ENCODE data around the gene TECRL.

Gene TECRL

GRCh38 chr4:64340218-64341110 is 68.8 kb downstream of the TECRL start:
- in situ Hi-C loops (cut with HindIII; ENCODE audit: low pct_ligation_motif_present, low pct_unique_long_range_greater_than_20kb, low sequenced_read_pairs), result no loop called here

DNA sequence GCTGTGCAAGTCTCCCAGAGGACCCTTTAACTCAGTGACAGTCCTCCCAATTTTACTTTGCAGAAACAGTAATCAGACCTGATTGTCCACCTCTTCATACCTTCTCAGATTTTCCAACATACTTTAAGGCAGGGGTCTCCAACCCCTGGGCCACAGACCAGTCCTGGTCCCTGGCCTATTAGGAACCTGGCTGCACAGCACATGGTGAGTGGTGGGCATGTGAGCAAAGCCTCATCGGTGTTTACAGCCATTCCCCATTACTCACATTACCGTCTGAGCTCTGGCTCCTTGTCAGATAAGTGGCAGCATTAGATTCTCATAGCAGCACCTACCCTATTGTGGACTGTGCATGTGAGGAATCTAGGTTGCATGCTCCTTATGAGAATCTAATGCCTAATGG is 74.3 kb downstream of the TECRL start:
- in situ Hi-C loops (cut with HindIII; ENCODE audit: low pct_ligation_motif_present, low pct_unique_long_range_greater_than_20kb, low sequenced_read_pairs), result no loop called here
- no peak for DNase-seq

More at GRCh38 chr4:64340218-64341110, 68.8 kb downstream of the TECRL start:
- no peak for DNase-seq

DNA sequence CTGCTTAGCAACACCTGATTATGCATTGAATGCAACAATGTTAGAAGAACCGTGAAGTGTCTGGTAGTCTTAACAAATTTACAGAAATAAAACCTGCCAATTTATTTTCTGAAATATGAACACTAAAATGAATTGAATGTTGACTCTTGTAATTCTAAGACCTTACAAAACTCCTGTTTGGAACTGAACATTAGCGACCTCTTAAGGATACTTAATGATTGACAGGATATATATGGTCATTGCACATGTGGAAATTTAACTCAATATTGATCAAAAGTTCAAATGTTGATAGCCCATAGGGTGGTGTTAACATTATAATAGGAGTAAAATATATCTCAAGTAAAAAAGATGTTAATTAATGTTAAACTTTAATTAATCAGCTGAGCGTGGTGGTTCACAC is 79.1 kb downstream of the TECRL start:
- in situ Hi-C loops (cut with HindIII; ENCODE audit: low pct_ligation_motif_present, low pct_unique_long_range_greater_than_20kb, low sequenced_read_pairs), result no loop called here
- DNase-seq, result peak; percentile 9

GRCh38 chr4:64327237-64327636 is 82.0 kb downstream of the TECRL start:
- in situ Hi-C loops (cut with HindIII; ENCODE audit: low pct_ligation_motif_present, low pct_unique_long_range_greater_than_20kb, low sequenced_read_pairs), result no loop called here
- DNase-seq, result no peak

DNA sequence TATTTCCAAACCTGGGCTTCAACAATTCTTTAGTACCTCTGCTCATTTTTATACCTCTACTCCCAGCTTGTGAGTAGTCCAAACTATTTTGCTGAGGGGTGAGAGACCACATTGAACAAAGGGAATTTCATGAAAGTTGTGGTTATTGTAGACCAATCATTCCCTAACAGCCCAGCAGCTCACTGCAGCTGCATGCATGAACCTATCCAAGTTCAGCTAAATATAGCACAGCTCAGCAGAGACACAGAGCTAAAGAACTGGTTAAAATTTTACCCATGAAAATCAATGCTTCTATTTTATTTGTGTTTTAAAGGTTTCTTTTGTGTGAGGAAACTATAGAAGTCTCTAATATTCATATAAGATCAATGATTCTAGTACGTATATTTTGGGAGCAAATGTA is 82.7 kb downstream of the TECRL start:
- in situ Hi-C loops (cut with HindIII; ENCODE audit: low pct_ligation_motif_present, low pct_unique_long_range_greater_than_20kb, low sequenced_read_pairs), result no loop called here
- DNase-seq, result no peak

GRCh38 chr4:64306255-64306565 is 103.0 kb downstream of the TECRL start:
- in situ Hi-C loops (cut with HindIII; ENCODE audit: low pct_ligation_motif_present, low pct_unique_long_range_greater_than_20kb, low sequenced_read_pairs), result no loop called here
- DNase-seq, result no peak

GRCh38 chr4:64305565-64306254 is 103.5 kb downstream of the TECRL start:
- in situ Hi-C loops (cut with HindIII; ENCODE audit: low pct_ligation_motif_present, low pct_unique_long_range_greater_than_20kb, low sequenced_read_pairs), result no loop called here
- DNase-seq, result no peak

DNA sequence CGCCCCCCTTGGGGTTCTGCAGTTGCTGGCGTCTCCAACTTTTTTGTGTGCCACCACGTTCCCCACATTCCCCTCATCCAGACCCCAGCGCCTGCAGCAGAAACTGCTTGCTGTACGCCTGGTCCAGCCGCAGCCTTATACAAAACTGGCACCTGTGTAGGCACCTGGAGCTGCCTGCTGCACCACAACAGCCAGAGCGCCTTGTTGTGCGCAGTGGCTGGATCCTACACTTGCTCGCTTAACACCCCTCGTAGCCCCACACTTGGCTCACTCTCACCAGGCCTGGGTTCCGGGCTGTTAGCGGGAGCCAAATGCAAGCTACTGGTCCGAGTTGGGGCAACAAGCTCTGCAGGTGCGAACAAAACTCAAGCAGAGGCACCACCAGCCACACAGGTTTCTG is 136.8 kb downstream of the TECRL start:
- DNase-seq, result no peak
- in situ Hi-C loops (cut with HindIII; ENCODE audit: low pct_ligation_motif_present, low pct_unique_long_range_greater_than_20kb, low sequenced_read_pairs), result no loop called here

DNA sequence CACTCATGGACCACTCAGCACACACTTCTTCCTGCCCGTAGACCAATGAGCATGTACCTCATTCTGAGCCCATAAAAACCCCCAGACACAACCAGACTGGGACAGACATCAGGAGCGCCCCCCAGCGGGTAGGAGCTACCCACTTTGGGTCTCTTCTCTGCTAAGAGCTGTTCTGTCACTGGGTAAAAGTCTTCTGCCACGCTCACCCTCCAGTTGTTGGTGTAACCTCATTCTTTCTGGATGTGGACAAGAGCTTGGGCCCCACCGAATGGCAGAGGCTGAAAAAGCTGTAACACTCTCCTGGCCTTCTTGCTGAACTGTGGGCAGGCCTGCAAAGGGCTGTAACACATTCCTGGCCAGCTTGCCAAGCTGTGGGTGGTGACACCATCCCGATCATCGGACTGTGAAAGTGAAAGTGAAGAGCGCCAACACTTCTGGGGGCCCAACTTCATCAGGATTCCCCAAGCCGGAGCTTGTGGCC is 137.6 kb downstream of the TECRL start:
- DNase-seq, result peak; percentile 78
- in situ Hi-C loops (cut with HindIII; ENCODE audit: low pct_ligation_motif_present, low pct_unique_long_range_greater_than_20kb, low sequenced_read_pairs), result no loop called here

- in situ Hi-C loops (cut with HindIII; ENCODE audit: low pct_ligation_motif_present, low pct_unique_long_range_greater_than_20kb, low sequenced_read_pairs), result no loop called here
- no peak for DNase-seq
These were observed 142.6 kb downstream of the TECRL start for GRCh38 chr4:64266669-64267068.

- DNase-seq, result no peak
- in situ Hi-C loops (cut with HindIII; ENCODE audit: low pct_ligation_motif_present, low pct_unique_long_range_greater_than_20kb, low sequenced_read_pairs), result no loop called here
These were observed 143.0 kb downstream of the TECRL start for GRCh38 chr4:64266263-64266662.

- no peak for DNase-seq
- in situ Hi-C loops (cut with HindIII; ENCODE audit: low pct_ligation_motif_present, low pct_unique_long_range_greater_than_20kb, low sequenced_read_pairs), result no loop called here
These were observed 157.5 kb downstream of the TECRL start for GRCh38 chr4:64251781-64252180.

DNA sequence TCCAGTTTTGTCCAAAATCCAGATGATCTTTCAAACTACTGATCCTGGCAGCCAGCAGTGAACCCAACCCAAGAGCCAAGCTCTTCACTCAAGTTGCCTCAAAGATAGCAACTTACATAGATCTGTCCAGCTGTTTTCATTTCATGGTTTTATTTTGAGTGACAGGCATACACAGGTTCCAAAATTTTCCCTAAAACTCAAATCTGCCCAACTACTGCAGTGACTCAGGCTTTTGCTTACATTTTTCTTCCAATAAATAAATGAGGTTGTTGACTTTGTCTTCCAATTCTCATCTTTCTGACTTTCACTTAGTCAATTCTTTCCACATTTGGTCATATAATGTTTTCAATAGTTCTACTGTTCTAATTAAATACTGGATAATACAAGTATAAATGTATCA is 158.8 kb downstream of the TECRL start:
- no peak for DNase-seq
- in situ Hi-C loops (cut with HindIII; ENCODE audit: low pct_ligation_motif_present, low pct_unique_long_range_greater_than_20kb, low sequenced_read_pairs), result no loop called here

GRCh38 chr4:64250061-64250460 is 159.2 kb downstream of the TECRL start:
- in situ Hi-C loops (cut with HindIII; ENCODE audit: low pct_ligation_motif_present, low pct_unique_long_range_greater_than_20kb, low sequenced_read_pairs), result no loop called here
- DNase-seq, result no peak

DNA sequence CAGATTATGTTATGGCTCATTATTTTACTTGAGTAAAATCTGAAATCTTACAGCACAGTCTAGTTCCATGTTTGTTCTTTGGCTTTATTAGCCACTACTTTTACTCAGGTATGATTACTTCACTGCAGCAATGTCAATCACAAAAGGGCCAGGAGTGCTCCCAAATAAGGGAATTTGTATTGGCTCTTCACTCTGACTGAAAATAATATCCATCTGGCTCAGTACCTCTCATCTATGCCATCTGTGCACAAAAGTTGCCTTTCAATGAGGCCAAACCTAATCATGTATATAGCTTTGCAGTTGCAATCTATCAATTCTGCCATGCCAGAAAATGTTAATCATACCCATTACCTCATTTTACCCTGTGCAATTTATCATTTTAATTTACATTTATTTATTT is 161.1 kb downstream of the TECRL start:
- in situ Hi-C loops (cut with HindIII; ENCODE audit: low pct_ligation_motif_present, low pct_unique_long_range_greater_than_20kb, low sequenced_read_pairs), result no loop called here
- DNase-seq, result no peak

DNA sequence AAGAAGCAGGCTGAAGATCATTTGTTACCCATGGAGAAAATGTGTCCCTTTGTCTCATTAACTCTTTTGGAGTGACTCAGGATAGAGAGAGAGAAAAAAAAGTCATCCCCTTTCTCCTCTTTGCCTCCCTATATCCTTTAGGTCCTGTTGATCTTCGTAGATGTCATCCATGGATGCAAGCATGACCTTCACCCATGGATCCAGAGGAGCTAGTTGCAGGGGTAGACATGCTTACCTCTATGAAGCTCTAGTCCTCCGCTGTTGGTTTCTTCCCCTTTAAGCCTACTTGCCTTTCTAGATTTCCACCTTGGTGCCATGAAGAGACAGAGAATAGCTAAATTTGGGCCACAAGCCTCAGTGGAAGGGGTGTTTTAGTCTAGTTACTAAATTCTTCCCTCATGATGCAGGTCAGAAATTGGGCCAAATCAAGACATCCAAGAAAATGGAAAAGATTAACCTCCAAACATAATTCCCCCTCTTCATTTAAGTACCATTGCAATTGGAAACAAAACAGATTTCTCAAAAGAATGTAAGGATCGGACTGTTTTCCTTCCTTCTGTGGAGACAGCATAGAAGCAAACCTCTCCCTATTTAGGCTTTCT is 178.4 kb downstream of the TECRL start:
- in situ Hi-C loops (cut with HindIII; ENCODE audit: low pct_ligation_motif_present, low pct_unique_long_range_greater_than_20kb, low sequenced_read_pairs), result no loop called here
- DNase-seq, result peak; percentile 21

All from ACHN (cell line).